ENCODE data around the gene SINHCAF.
A peak's percentile ranks its signal among the peaks of the same experiment; 100 is the strongest.
"Not testable (repeated sequence)": the region's sequence is repeated elsewhere in the genome, so short reads cannot be mapped to it uniquely, and the experiment has no call there.

The SINHCAF gene, protein sequence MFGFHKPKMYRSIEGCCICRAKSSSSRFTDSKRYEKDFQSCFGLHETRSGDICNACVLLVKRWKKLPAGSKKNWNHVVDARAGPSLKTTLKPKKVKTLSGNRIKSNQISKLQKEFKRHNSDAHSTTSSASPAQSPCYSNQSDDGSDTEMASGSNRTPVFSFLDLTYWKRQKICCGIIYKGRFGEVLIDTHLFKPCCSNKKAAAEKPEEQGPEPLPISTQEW
- 86.3 to 129 reads per million in 2 donors for total RNA-seq

DNA sequence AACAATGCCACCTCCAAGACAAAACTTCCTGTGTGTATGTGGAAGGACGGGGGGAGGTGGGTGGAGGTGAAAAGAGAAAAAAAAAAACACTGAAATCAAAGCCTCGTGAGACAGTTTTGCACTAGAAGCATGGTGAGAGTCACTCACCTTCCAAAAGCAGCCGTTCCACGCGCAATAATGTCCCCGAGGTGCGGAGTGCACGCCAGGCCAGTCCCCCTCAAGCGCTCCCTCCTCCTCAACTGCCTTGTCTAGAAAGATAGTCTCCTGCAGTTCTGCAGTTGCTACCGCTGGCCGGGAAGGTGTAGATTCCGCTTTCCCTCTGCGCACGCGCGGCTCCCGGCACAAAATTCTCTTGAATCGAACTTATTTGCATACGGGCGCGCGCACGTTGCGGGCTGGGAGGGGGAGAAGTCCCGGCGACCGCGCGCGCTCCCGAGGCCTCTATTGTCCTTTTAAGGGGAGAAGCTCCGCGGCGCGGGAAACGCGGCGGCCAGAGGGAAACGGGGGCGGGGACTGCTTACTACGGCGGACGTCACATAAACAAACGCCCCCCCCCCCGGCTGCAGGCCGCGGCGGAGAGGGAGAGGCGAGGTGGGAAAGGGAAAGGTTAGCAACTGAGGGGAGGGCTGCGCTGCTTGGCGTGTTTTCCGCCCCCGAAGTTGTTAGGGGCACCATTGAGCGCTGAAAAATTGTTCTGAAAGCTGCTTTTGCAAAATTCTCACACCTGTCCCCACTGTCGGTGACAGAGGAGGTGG, at the start of gene SINHCAF:
TSS of gene SINHCAF (minus strand) at position 274 of the 755 bp plus-strand sequence. CDS start 27,946 bp downstream, outside the sequence.
- peak; percentile 97 to 99 (median 98) for DNase-seq

GRCh38 chr12:31375422-31375821, 49.5 kb upstream of the SINHCAF start:
- DNase-seq = not testable (repeated sequence)

DNA sequence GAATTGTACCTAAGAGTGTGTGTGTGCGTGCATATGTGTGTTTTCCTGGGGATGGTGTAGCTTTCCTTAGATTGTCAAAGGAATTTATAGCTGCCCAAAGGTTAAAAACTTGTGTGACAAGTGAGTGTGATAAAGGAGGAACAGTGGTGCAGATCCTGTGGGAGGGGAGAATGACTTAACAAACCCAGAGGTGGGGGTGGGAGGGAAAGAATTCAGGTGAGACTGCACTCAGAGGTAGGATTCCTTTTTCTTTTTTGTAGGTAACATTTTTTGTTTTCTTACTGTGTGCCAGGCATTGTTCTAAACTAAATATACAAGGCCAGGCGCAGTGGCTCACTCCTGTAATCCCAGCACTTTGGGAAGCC, 45.3 kb upstream of the SINHCAF start:
- DNase-seq = no peak

DNA sequence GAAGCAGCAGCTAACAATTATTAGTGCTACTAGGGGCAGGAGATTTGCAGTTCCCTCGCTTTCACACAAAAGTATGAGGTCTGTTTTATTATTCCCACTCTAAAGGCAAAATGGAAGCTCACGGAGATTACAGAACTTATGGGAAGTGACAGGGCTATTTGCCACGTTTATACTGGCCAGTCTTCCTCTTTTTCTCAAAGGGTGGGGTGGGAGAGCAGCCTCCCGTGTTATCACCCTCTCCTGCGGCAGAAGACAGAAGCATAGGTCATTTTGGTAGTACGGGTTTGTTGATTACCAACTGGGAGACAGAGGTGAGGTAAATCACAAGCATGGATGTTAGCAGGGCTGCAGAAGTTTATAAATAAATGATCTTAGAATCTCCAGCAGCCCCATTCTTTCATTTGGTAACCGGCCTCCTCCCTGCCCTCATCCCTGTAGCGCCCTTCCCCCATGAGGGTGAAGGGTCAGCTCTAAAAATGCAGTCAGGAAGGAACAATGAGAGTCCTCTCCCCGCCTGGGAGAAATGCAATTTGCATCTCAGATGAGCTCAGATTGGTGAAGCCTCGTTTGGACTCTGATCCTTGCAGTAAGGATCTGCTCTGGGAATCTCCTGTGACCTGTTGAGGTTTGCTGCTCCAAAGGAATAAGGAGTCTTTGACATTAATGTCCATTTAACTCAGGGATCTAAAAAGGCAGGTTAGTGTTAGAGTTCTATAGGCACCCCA, 44.7 kb upstream of the SINHCAF start:
- no peak for DNase-seq

- no peak for DNase-seq
Observed at GRCh38 chr12:31369712-31370521, 44.0 kb upstream of the SINHCAF start.

GRCh38 chr12:31368666-31369361, 42.9 kb upstream of the SINHCAF start:
- no peak for DNase-seq

DNA sequence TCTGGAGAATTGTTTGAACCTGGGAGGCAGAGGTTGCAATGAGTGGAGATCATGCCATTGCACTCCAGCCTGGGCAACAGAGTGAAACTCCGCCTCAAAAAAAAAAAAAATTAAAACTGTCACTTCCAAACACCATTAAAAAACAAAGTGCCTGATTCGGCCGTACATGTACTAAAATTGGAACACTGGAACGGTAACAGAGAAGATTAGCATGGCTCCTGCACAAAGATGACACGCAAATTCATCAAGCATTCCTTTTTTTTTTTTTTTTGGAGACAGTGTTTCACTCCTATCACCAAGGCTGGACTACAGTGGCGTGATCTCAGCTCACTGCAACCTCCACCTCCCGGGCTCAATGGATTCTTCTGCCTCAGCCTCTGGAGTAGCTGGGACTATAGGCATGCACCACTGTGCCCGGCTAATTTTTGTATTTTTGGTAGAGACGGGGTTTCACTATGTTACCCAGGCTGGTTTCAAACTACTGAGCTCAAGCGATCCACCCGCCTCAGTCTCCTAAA, 40.2 kb upstream of the SINHCAF start:
- no peak for DNase-seq

DNA sequence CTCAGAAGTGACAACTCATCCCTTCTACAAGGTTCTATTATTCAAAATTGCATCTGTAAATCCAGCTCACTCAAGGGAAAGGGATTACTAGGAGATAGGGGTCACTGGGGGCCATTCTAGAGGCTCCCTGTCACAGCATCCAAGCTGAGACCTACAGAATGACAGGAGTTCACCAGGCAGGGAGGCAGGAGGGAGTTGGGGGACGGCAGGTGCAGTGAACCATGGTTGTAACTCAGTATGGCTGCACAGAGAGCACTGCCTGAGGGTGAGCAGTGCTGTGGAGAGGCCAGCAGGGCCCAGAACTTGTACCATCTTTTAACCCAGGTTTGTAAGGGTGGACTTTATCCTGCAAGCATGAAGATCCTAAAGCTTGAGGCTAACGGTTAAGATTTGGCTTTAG, 37.9 kb upstream of the SINHCAF start:
- no peak for DNase-seq

- DNase-seq = no peak
Observed at GRCh38 chr12:31363416-31363809, 37.5 kb upstream of the SINHCAF start.

- DNase-seq = peak in 1 of 5 experiments; percentile 73
Observed at GRCh38 chr12:31362759-31363415, 36.9 kb upstream of the SINHCAF start.

- peak in 1 of 5 experiments; percentile 22 for DNase-seq
Observed at GRCh38 chr12:31362115-31362758, 36.3 kb upstream of the SINHCAF start.

DNA sequence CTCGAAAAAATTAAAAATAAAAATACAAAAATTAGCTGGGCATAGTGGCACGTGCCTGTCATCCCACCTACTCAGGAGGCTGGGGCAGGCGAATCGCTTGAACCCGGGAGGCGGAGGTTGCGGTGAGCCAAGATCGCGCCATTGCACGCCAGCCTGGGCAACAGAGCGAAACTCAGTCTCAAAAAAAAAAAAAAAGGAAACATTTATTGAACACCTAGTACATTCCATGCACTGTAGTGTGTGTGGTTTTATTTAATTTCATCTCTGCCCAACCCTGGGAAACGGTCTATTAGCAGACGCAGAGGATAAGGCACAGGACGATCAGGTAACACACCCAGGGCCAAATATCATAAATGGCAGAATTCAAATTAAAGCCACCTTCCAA, 35.8 kb upstream of the SINHCAF start:
- DNase-seq = no peak

- no peak for DNase-seq
Observed at GRCh38 chr12:31355747-31356107, 29.8 kb upstream of the SINHCAF start.

GRCh38 chr12:31353750-31354708, 28.1 kb upstream of the SINHCAF start:
- no peak for DNase-seq

GRCh38 chr12:31346267-31346666, 20.3 kb upstream of the SINHCAF start:
- DNase-seq = no peak

GRCh38 chr12:31343139-31343538, 17.2 kb upstream of the SINHCAF start:
- no peak for DNase-seq

DNA sequence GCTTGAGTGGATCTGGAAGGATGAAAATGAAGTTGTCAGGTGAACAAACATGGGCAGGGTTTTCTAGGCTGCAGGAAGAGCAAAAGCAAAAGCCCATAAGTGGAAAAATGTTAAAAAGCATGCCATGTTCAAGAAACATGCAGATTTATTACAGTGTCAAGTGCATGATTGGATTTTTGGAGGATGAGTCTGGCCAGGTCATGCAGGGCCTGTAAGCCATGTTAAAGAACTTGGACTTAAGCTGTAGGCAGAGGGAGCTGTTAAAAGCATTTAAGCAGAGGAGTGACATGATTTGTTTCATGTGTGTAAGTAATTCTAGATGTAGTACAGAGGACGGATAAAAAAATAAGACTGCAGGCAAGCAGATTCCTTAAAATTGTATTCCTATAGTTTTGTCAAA, 16.3 kb upstream of the SINHCAF start:
- DNase-seq = no peak

DNA sequence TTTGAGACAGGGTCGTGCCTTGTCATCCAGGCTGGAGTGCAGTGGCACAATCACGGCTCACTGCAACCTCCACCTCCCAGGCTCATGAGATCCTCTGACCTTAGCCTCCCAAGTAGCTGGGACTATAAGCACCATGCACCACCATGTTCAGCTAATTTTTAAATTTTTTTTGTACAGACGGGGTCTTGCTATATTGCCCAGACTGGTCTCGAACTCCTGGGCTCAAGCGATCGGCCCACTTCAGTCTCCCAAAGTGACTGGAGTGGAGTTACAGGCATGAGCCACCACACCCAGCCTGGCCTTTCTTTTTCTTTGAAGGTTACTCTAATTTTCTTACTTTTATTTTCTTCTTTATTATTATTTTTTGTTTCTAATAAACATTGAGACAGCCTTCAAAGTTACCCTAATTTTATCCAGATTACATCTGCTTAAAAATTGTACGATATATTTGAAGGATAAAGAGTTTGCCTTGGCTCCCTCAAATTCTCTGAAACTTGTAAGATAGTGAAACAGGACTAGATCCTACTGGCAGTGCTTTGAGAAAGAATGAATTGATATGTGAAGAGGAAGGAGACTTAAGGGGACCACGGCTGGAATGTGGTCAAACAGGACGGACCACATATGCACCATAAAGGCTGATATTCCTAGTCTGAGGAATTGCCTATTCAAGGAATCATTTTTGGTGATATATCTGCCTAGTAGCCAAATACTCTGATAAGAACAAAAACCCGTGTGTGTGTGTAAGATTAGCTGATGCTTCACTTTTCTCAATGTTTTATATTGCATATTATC, 14.1 kb upstream of the SINHCAF start:
- no peak for DNase-seq

GRCh38 chr12:31337952-31338351, 12.0 kb upstream of the SINHCAF start:
- DNase-seq = no peak
